PC-9 (cell line): ENCODE measurements around the gene TOX3. TPM values are rescaled to one million over a fixed set of nuclear protein-coding genes. Genes with fewer than 3 reads are reported as not detected.

Source experiments
- BruUV-seq: library from RNA; stranded (reverse); fragments of 400-500 nt; replicated peaks from 2 replicates; lab custom pipeline; 2021; lab: Mats Ljungman, UMichigan
- CTCF ChIA-PET: fragments of 300-600 bp; sonication (Branson Sonifier 250); formaldehyde crosslinking; loops from one replicate; lab custom pipeline; 2022; ENCODE audit warnings: antibody characterized with exemption; lab: Charles Lee
- POLR2A ChIA-PET: fragments of 300-600 bp; sonication (Branson Sonifier 250); formaldehyde crosslinking; loops from one replicate; lab custom pipeline; 2022; ENCODE audit warnings: antibody characterized with exemption; ENCODE audit not compliant: unreplicated experiment; lab: Charles Lee
- DNase-seq, 2 experiments: peaks; one replicate each; pipeline versions ENCODE4 v3.0.0 to v3.0.0-alpha.2; 2015 to 2022; ENCODE audit warnings: mixed read lengths in 1 of 2
- H2AFZ ChIP-seq: fragments of 200-600 bp; sonication (generic); 2 replicates; pipeline ENCODE4 v1.8.1; 2017; ENCODE audit warnings: antibody characterized with exemption
- H3F3A ChIP-seq: fragments of 200-600 bp; sonication (generic); 2 replicates; pipeline ENCODE4 v1.8.1; 2017; ENCODE audit warnings: antibody characterized with exemption, mild to moderate bottlenecking, low read depth; ENCODE audit not compliant: insufficient read depth
- H3K27ac ChIP-seq: fragments of 200-600 bp; sonication (generic); 2 replicates; pipeline ENCODE4 v1.6.1; 2016; ENCODE audit warnings: mixed run types
- H3K27me3 ChIP-seq: fragments of 200-600 bp; sonication (generic); 2 replicates; pipeline ENCODE4 v1.6.1; 2016; ENCODE audit warnings: low read depth, mixed run types; ENCODE audit not compliant: insufficient read depth
- H3K36me3 ChIP-seq: fragments of 200-600 bp; sonication (generic); 2 replicates; pipeline ENCODE4 v1.6.1; 2016; ENCODE audit warnings: low read depth, mixed run types
- H3K4me1 ChIP-seq: fragments of 200-600 bp; sonication (generic); replicated peaks from 2 replicates; pipeline ENCODE4 v1.6.1; 2016; ENCODE audit warnings: mixed run types; ENCODE audit not compliant: insufficient read depth
- H3K4me2 ChIP-seq: fragments of 200-600 bp; sonication (generic); 2 replicates; pipeline ENCODE4 v1.6.1; 2017; ENCODE audit warnings: mixed run types
- H3K4me3 ChIP-seq: fragments of 200-600 bp; sonication (generic); 2 replicates; pipeline ENCODE4 v1.6.1; 2016; ENCODE audit warnings: mixed run types
- H3K79me2 ChIP-seq: fragments of 200-600 bp; sonication (generic); 2 replicates; pipeline ENCODE4 v1.6.1; 2017; ENCODE audit warnings: low read depth, mixed run types
- H3K9me2 ChIP-seq: fragments of 200-600 bp; sonication (generic); 2 replicates; pipeline ENCODE4 v1.8.1; 2017; ENCODE audit warnings: mild to moderate bottlenecking; ENCODE audit not compliant: insufficient read depth
- H3K9me3 ChIP-seq: fragments of 200-600 bp; sonication (generic); 2 replicates; pipeline ENCODE4 v1.8.1; 2016; ENCODE audit warnings: low read depth; ENCODE audit not compliant: insufficient read depth
- H4K20me1 ChIP-seq: fragments of 200-600 bp; sonication (generic); 2 replicates; pipeline ENCODE4 v1.8.1; 2017; ENCODE audit not compliant: insufficient read depth
- CTCF ChIP-seq: fragments of 200-600 bp; sonication (generic); conservative IDR thresholded peaks from 2 replicates; pipeline ENCODE4 v1.6.1; 2017; ENCODE audit warnings: mixed run types, antibody characterized with exemption, mild to moderate bottlenecking, moderate library complexity
- EZH2 ChIP-seq: fragments of 200-600 bp; sonication (generic); IDR thresholded peaks from 2 replicates; pipeline ENCODE4 v1.8.0; 2017; ENCODE audit warnings: antibody characterized with exemption, low read depth
- intact Hi-C: fragments of 100-400 bp; cut with micrococcal nuclease; formaldehyde crosslinking; loops from one replicate; pipeline ENCODE4 v1.10.0; 2022; ENCODE audit not compliant: unreplicated experiment
- total RNA-seq: library from RNA; stranded (reverse); gene quantifications from 2 replicates; pipeline ENCODE4 v1.2.3, GENCODE V29; 2021

TOX3 gene
- total RNA-seq, 1 experiment from 2014 or later: not detected

DNA sequence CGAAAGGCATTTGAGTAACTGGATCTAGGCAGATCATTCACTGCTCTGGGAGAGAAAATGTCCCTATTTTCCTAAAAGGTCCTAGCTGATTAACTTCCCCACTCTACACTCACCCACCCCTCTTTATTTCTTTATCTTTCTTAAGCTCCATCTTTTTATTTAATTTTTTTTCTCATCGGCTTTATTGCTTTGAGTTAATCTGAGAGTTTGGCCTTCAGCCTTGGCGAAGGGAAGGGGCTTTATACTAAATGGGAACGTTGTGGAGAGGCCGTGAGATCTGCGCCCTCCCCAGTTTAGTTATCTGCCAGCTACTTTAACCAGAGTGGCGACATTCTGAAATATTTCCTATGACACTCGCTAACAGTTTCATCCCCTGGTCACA is 882 bp upstream of the TOX3 start:
- Histone ChIP-seq H3K4me2 (no peak overlapping the region), H4K20me1 (no peaks in the 10 kb centered on the region), H3K36me3 (no peaks in the 10 kb centered on the region), H3K4me3 (no peak overlapping the region), H2AFZ (no peak overlapping the region), H3K4me1 (no peaks in the 10 kb centered on the region), H3K27me3 (no peaks in the 10 kb centered on the region), H3K9me3 (no peaks in the 10 kb centered on the region), H3F3A (no peaks in the 10 kb centered on the region), H3K27ac (no peak overlapping the region), H3K9me2 (no peaks in the 10 kb centered on the region), H3K79me2 (no peaks in the 10 kb centered on the region)
- TF ChIP-seq EZH2 (no peak), CTCF (no peak)
- no TSS peak for BruUV-seq
- POLR2A ChIA-PET: no interaction called here
- CTCF ChIA-PET: no interaction called here
- no peak for DNase-seq
- intact Hi-C loops: no loop called here

DNA sequence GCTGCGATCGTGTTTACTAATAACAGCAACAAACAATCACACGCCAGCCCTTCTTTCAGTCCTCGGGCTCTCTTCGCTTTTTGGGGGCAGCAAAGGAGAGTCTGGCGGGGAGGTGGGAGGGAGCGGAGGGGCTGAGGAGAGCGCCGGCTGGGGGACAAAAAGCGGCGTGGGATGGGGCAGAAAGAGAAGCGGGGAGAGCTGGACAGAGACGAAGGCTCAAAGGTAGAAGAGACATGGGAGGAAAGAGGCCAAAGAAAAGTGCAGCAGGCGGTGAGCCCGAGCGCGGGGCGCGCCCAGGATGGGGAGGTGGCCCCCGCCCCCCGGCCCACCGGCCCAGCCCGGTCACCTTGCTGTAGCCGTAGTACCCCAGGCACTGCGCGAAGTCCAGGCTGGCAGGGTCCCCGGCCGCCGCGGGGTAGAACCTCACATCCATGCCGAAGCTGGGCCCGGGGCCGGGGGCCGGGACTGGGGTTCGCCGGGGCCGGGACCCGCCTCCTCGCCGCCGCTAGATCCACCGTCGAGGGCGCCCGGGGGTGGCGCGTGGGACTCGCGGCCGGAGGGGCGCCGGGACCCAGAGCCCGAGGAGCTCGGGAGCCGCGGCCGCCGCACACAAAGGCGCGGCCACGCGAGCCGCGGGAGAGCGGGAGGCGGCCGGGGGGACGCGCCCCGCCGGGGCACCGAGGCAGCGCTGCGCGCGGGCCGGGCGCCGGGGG is 496 bp downstream of the TOX3 start:
- Histone ChIP-seq H3K36me3 (no peaks in the 10 kb centered on the region), H3K4me3 (no peak overlapping the region), H3K9me3 (no peaks in the 10 kb centered on the region), H3K79me2 (no peaks in the 10 kb centered on the region), H3K9me2 (no peaks in the 10 kb centered on the region), H3K27me3 (no peaks in the 10 kb centered on the region), H3K27ac (no peak overlapping the region), H3F3A (no peaks in the 10 kb centered on the region), H2AFZ (no peak overlapping the region), H3K4me2 (no peak overlapping the region), H4K20me1 (no peaks in the 10 kb centered on the region), H3K4me1 (no peaks in the 10 kb centered on the region)
- BruUV-seq: no TSS peak
- TF ChIP-seq EZH2: no peak
- no peak for TF ChIP-seq CTCF
- intact Hi-C loops: no loop called here
- no peak for DNase-seq
- CTCF ChIA-PET: no interaction called here
- POLR2A ChIA-PET: no interaction called here

DNA sequence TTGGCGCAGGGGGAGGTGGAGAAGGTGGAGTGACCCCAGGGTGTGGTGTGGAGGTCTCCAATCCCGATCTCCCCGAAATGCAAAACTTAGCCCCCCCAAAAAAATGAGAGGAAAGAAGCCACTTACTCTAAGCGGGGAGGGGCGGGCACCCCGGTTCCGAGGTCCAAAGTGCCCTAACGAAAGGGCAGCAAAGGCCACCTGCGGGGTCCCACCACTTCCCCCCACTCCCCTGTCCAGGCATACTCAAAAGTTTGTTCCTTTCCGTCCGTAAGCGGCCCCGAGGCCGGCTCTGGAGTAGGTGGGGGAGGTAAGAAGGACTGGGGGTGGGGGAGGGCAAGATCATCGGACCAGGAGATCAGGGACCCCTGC is 1.1 kb downstream of the TOX3 start:
- H3K4me2 ChIP-seq: no peak overlapping the region
- no peaks in the 10 kb centered on the region for H3K27me3 ChIP-seq
- no peak overlapping the region for H3K4me3 ChIP-seq

More for the DNA sequence above, 1.1 kb downstream of the TOX3 start:
- TF ChIP-seq CTCF: no peak
- BruUV-seq: no TSS peak
- ChIA-PET CTCF (no interaction called here), POLR2A (no interaction called here)
- no peaks in the 10 kb centered on the region for H3K9me2 ChIP-seq
- no peaks in the 10 kb centered on the region for H3K9me3 ChIP-seq
- no peaks in the 10 kb centered on the region for H4K20me1 ChIP-seq
- no peaks in the 10 kb centered on the region for H3K79me2 ChIP-seq
- no peak for DNase-seq
- intact Hi-C loops: no loop called here
- no peaks in the 10 kb centered on the region for H3K4me1 ChIP-seq
- no peaks in the 10 kb centered on the region for H3K36me3 ChIP-seq
- H2AFZ ChIP-seq: no peak overlapping the region
- no peaks in the 10 kb centered on the region for H3F3A ChIP-seq
- H3K27ac ChIP-seq: no peak overlapping the region
